Measurements from ENCODE around the gene RNF11.
"Not testable (repeated sequence)": the region's sequence is repeated elsewhere in the genome, so short reads cannot be mapped to it uniquely, and the experiment has no call there.

Gene RNF11

GRCh38 chr1:51235673-51236530 lies at the start of gene RNF11:
RNF11 (plus strand) TSS chr1:51236273; CDS start chr1:51236757, 484 bp downstream.
- peak; percentile 89 for DNase-seq (ENCODE audit: low spot score)

GRCh38 chr1:51188230-51188629 lies 47.8 kb upstream of the RNF11 start:
- DNase-seq (ENCODE audit: low spot score): no peak

GRCh38 chr1:51189421-51190073 lies 46.5 kb upstream of the RNF11 start:
- DNase-seq (ENCODE audit: low spot score): peak; percentile 48

GRCh38 chr1:51190961-51191360 lies 45.1 kb upstream of the RNF11 start:
- DNase-seq (ENCODE audit: low spot score): no peak

GRCh38 chr1:51192213-51192843 lies 43.7 kb upstream of the RNF11 start:
- DNase-seq (ENCODE audit: low spot score): peak; percentile 27

- no peak for DNase-seq (ENCODE audit: low spot score)
Observed at GRCh38 chr1:51193564-51193963, 42.5 kb upstream of the RNF11 start.

GRCh38 chr1:51203121-51203873 lies 32.8 kb upstream of the RNF11 start:
- DNase-seq (ENCODE audit: low spot score): no peak

- no peak for DNase-seq (ENCODE audit: low spot score)
Observed at GRCh38 chr1:51203874-51204245, 32.2 kb upstream of the RNF11 start.

GRCh38 chr1:51210055-51210454 lies 26.0 kb upstream of the RNF11 start:
- no peak for DNase-seq (ENCODE audit: low spot score)

- no peak for DNase-seq (ENCODE audit: low spot score)
Observed at GRCh38 chr1:51210676-51211075, 25.4 kb upstream of the RNF11 start.

- DNase-seq (ENCODE audit: low spot score): peak; percentile 2
Observed at GRCh38 chr1:51214615-51215131, 21.4 kb upstream of the RNF11 start.

- DNase-seq (ENCODE audit: low spot score): no peak
Observed at GRCh38 chr1:51215169-51215568, 20.9 kb upstream of the RNF11 start.

- DNase-seq (ENCODE audit: low spot score): no peak
Observed at GRCh38 chr1:51216631-51217030, 19.4 kb upstream of the RNF11 start.

- no peak for DNase-seq (ENCODE audit: low spot score)
Observed at GRCh38 chr1:51217101-51217500, 19.0 kb upstream of the RNF11 start.

- no peak for DNase-seq (ENCODE audit: low spot score)
Observed at GRCh38 chr1:51218570-51218969, 17.5 kb upstream of the RNF11 start.

- no peak for DNase-seq (ENCODE audit: low spot score)
Observed at GRCh38 chr1:51219022-51219421, 17.1 kb upstream of the RNF11 start.

- DNase-seq (ENCODE audit: low spot score): not testable (repeated sequence)
Observed at GRCh38 chr1:51221529-51221928, 14.5 kb upstream of the RNF11 start.

- DNase-seq (ENCODE audit: low spot score): no peak
Observed at GRCh38 chr1:51222136-51222787, 13.8 kb upstream of the RNF11 start.

- no peak for DNase-seq (ENCODE audit: low spot score)
Observed at GRCh38 chr1:51222809-51223208, 13.3 kb upstream of the RNF11 start.

GRCh38 chr1:51224255-51224654 lies 11.8 kb upstream of the RNF11 start:
- DNase-seq (ENCODE audit: low spot score): no peak

GRCh38 chr1:51227231-51227960 lies 8.7 kb upstream of the RNF11 start:
- not testable (repeated sequence) for DNase-seq (ENCODE audit: low spot score)

All from CD4-positive, alpha-beta T cell treated with Interleukin-6 at 100 ng/mL for 8 hours (primary cell).